Measurements from ENCODE around the gene CEP104. TPM values are rescaled to one million over a fixed set of nuclear protein-coding genes. Genes with fewer than 3 reads are reported as not detected.

Gene CEP104
- total RNA-seq, 1 donor from 2014 or later, result 18.3 TPM

DNA sequence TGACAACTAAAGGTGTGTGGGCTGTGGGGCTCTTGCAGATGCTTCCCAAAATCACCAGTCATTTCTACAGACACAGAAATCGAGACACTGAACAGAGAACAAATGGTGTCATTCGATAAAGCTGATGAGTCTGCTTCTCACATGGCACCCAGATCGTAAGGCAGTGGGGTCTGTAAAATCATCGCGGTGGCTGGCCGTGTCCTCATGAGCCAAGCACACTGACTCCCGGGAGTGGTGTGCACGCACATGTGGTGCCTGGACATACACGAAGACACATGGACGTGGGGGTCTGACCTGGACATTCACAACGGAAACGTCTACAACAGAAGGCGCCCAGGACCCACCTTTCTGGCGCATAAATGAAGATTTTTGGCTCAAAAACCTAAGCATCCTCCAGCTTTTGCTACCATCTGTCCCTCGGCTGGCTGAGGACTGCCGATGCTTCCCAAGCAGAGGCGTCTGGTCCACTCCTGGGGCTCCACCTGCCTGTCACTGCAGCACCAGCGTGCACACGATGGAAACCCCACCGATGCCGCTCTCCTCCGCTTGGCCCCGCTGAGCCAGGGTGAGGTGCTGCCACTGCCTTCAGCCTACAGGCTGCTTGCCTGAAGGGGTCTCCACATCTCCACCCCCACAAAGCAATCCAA, 77.6 kb downstream of the CEP104 start:
- DNase-seq (ENCODE audit: low read depth), result no peak
- H3K4me3 ChIP-seq (ENCODE audit: low read depth, low read length), result no peak overlapping the region
- TF ChIP-seq, protein P1, sequence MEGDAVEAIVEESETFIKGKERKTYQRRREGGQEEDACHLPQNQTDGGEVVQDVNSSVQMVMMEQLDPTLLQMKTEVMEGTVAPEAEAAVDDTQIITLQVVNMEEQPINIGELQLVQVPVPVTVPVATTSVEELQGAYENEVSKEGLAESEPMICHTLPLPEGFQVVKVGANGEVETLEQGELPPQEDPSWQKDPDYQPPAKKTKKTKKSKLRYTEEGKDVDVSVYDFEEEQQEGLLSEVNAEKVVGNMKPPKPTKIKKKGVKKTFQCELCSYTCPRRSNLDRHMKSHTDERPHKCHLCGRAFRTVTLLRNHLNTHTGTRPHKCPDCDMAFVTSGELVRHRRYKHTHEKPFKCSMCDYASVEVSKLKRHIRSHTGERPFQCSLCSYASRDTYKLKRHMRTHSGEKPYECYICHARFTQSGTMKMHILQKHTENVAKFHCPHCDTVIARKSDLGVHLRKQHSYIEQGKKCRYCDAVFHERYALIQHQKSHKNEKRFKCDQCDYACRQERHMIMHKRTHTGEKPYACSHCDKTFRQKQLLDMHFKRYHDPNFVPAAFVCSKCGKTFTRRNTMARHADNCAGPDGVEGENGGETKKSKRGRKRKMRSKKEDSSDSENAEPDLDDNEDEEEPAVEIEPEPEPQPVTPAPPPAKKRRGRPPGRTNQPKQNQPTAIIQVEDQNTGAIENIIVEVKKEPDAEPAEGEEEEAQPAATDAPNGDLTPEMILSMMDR (conservative IDR thresholded peaks at IDR 0.05; ENCODE audit: low read depth, low read length), result no peak

DNA sequence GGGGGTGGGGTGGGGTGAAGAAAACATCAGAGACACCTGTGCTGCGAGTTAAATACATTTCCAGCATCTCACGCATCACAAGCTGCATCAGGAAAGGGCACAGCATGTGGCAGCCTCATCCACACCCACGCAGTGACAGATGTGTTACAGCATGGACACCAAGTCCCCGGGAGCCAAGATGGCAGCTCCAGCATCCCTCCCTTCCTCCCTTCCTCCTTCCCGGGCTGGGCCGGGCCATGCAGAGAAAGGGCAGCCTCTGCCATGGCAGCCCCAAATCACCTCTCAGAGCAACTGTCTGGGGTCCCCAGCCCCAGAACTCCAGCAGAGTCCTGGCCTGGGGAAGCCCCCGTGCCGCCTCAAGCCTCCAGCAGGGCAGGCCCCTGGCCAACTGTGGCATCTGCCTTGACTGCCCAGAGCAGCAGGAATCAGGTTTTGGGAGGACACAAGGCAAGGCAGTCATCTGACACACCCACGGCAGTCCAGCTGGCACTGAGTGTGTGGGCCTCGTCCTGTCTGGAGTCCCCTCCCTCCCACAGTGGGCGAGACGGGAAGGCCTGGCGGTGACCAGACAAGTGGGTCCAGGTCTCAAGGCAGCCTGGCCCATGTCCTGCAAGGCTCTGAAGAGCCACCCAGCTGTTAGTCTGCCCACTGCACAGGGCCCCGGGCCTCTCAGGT, 78.3 kb downstream of the CEP104 start:
- no peak overlapping the region for H3K4me3 ChIP-seq (ENCODE audit: low read depth, low read length)
- no peak for DNase-seq (ENCODE audit: low read depth)
- TF ChIP-seq, protein P1 (conservative IDR thresholded peaks at IDR 0.05; ENCODE audit: low read depth, low read length), result no peak

DNA sequence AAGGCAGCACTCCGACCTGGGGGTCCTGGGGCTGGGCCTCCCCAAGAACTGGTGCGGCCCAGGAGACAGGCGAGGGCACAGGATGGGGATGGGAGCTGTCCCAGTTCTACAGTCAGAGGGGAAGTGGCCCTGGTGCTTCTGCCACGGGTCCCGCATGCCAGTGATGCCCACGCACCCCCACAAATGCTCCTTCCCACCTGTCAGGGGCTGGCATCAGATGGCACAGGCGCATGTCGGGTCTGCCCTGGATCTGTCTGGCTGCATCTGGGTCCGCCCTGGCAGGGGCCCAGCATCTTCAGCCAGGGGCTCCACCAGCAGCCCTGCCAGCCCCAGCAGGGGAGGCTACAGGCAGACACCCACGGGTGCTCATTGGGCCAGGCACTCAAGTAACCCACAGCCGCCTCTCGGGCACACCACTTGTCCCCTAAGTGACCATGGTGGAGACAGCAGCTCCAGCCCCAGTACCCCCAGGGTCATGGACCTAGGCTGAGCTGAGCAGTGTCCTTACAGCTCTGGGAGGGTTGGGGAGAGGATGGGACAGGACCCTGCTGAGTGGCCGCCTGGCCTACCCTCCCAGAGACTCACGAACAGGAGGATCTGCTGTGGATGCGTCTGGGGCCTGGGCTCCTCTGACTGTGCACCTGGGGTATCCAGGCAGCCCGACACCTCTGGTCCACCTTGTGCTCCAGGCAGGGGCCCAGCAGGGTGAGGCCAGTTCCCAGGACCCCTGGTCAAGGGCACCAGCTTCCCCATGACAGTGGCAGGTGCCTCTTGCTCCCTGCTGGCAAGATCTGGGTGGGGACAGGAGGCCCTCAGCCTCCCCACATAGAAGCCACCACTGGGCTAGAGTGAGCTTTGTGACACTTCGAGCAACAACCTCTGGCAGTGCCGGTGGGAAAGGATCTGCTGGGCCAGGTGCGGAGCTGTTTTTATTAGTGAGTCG, 79.1 kb downstream of the CEP104 start:
- TF ChIP-seq, protein P1 (conservative IDR thresholded peaks at IDR 0.05; ENCODE audit: low read depth, low read length), result no peak

DNA sequence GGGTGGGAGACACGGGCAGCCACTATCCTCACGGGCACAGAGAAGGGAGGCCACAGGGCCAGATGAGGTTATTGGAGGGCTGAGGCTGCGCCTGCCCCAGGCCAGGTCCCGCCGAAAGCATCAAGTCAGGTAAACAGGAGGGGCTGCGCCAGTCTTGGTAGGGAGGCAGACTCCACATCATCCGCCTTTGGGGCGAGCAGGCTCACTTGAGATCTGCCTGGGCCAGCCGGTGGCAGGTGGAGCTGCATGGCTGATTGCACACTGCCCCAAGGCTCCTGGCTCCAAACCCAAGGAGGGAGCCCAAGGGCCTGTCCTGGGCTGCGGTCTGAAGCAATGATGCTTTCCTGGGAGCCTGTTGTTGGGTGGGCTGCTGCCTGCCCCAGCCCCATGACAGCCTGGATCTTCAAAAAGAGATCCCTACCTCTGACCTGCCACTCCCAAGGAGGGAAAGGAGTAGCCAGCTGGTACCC, 79.9 kb downstream of the CEP104 start:
- TF ChIP-seq, protein P1 (conservative IDR thresholded peaks at IDR 0.05; ENCODE audit: low read depth, low read length), result no peak
- no peak overlapping the region for H3K4me3 ChIP-seq (ENCODE audit: low read depth, low read length)
- DNase-seq (ENCODE audit: low read depth), result no peak

More for the DNA sequence above, 79.1 kb downstream of the CEP104 start:
- H3K4me3 ChIP-seq (ENCODE audit: low read depth, low read length), result no peak overlapping the region
- DNase-seq (ENCODE audit: low read depth), result no peak

DNA sequence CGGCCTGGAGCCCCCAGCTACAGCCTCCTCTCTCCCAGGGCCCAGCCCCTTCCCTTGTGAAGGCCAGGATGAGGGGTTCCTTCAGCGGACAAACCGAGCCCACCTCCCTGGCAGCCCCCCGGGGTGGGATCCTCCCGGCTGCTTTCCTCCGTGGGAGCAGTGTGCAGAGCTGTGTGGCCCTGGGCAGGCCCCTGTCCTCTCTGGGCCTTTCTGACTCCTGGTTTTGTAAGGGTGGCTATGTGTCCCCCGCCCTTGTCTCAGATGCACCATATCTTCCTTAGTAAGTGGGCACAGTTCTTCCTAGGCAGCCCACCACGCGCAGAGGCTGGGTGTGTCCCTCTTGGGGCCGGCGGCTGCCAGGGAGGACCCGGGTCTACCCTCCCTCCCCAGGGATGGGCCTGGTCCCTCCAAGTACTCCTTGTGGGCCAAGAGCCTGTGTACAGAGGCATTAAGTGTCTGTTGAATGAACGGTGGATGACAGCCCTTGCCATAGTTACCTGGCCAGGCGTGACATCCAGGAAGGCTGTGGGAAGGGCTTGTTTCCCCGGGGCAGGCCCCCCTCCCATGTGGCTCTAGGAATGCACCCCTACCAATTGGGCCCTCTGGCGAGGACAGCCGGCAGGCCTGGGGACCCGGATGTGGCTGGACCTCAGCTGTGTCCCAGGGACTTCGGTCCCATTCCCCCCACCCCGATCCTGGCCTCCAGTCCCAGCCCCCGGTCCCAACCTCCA, 80.6 kb downstream of the CEP104 start:
- H3K4me3 ChIP-seq (ENCODE audit: low read depth, low read length), result no peak overlapping the region
- TF ChIP-seq, protein P1 (conservative IDR thresholded peaks at IDR 0.05; ENCODE audit: low read depth, low read length), result no peak
- no peak for DNase-seq (ENCODE audit: low read depth)

DNA sequence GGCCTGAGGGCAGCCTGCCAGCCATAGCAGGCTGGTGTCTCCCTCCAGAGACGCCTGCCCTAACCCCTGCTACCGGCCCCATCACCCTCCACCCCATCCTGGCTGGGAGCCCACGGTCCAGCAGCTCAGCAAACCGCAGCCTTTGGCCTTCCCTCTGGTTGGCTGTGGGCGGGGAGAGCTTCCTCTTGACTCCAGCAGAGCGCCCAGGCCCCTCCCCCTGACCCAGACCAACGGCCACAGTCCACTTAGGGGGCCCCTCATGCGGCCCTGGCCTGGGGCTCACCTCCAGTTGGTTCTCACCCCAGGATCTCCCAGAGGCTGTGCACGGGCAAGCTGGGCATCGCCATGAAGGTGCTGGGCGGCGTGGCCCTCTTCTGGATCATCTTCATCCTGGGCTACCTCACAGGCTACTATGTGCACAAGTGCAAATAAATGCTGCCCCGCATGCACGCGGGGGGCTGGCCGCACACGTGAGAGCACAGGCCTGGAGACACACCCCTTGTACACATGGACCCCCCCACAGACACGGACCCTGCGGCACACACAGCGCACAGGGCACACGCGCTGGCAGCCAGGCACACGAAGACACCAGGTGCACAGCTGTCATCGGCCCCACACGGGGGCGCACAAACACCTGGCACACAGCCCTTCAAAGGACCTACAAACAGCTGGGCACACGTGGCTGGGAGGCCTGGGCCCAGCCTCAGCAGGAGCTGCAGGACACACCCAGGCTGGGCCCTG, 81.4 kb downstream of the CEP104 start:
- TF ChIP-seq, protein P1 (conservative IDR thresholded peaks at IDR 0.05; ENCODE audit: low read depth, low read length), result peak; percentile 59

More for the DNA sequence above, 81.4 kb downstream of the CEP104 start:
- H3K4me3 ChIP-seq (ENCODE audit: low read depth, low read length), result peak overlapping the region; percentile 6
- DNase-seq (ENCODE audit: low read depth), result no peak

Data from epithelial cell of proximal tubule (primary cell).